ENCODE measurements around the gene CYTH1. TPM values are rescaled to one million over a fixed set of nuclear protein-coding genes. Genes with fewer than 3 reads are reported as not detected.

The CYTH1 gene
- polyA plus RNA-seq, 1 experiment, result 13.7 TPM

DNA sequence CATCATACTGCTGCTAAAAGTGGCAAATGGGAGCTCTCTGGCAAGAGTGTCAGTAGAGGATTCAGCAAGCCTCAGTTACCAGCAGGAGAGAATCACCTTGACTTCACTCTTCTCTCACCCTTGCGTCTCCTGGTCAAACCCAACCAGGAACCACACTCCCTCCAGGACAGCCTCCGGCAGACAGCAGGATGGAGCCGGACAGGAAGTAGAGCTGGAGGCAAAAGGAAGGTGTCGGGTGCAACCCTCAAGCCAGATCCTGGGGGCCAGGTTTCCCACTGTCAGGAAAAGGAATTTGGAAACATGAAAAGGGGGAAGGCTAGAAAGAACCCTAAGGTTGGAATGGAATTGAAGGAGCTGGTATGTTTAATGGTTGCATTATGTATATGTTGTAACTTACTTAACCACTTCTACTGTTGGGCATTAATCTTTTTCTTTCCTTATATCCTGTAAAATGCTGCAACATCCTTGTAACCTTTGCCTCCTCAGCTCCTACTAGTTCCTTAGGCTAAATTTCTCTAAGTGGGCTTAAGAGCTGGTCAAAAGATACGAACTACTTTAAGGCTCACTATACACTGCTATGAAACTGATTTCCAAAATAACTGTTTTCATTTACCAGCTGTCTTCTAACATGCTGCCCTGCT is 40.3 kb downstream of the CYTH1 start:
- DNase-seq (ENCODE audit: low read depth, low spot score), result no peak
- ChIA-PET CTCF (interaction anchor here (0.9 to 1.0 kb wide), 2 partner anchors 26 to 260 kb away, joined by 3 read pairs; no protein-coding TSS in a partner anchor), POLR2A (interaction anchor here (0.6 kb wide), 1 partner anchor 382 kb away, joined by 3 read pairs; the partner anchor contains the start of gene SOCS3)
- TF ChIP-seq, protein P1, sequence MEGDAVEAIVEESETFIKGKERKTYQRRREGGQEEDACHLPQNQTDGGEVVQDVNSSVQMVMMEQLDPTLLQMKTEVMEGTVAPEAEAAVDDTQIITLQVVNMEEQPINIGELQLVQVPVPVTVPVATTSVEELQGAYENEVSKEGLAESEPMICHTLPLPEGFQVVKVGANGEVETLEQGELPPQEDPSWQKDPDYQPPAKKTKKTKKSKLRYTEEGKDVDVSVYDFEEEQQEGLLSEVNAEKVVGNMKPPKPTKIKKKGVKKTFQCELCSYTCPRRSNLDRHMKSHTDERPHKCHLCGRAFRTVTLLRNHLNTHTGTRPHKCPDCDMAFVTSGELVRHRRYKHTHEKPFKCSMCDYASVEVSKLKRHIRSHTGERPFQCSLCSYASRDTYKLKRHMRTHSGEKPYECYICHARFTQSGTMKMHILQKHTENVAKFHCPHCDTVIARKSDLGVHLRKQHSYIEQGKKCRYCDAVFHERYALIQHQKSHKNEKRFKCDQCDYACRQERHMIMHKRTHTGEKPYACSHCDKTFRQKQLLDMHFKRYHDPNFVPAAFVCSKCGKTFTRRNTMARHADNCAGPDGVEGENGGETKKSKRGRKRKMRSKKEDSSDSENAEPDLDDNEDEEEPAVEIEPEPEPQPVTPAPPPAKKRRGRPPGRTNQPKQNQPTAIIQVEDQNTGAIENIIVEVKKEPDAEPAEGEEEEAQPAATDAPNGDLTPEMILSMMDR (IDR thresholded peaks at IDR 0.05; ENCODE audit: low read depth, low read length), result no peak
- no peaks in the 10 kb centered on the region for H3K27me3 ChIP-seq (ENCODE audit: control insufficient read depth, insufficient read depth, low read length)
- H3K9me3 ChIP-seq (ENCODE audit: control insufficient read depth, insufficient read depth, low read length), result no peaks in the 10 kb centered on the region; the same call in 1 of the 2 replicates
- H3K4me3 ChIP-seq (ENCODE audit: low read depth, low read length), result no peak overlapping the region
- no peak overlapping the region for H3K27ac ChIP-seq (ENCODE audit: low read depth, low read length)

DNA sequence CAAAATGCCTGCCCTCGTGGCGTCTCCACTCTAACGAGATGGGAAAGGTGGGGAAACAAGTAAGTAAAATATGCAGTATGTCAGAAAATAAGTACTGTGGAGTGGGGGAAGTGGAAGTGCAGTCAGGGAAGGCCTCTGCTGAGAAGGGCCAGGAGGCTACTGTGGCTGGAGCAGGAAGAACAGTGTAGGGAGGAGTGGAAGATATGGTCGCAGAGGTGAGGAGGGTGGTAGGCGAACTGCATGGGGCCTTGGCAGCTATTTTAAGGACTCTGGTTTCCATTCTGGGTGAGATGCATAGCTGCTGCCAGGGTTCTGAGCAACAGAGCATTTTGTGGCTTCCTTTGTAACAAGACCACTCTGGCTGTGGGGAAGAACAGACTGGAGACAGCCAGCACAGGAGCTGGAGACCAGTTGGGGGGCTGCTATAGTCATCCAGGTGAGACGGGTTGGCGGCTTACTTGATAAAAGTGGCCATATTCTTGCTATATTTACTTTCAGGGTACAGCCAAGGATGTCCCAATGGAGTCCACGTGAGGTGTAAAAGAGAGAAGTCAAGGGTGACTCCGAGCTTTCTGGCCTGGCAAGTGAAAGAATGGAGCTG is 42.6 kb downstream of the CYTH1 start:
- POLR2A ChIA-PET, result no interaction called here
- Histone ChIP-seq H3K4me3 (ENCODE audit: low read depth, low read length) (no peak overlapping the region), H3K27ac (ENCODE audit: low read depth, low read length) (no peak overlapping the region), H3K27me3 (ENCODE audit: control insufficient read depth, insufficient read depth, low read length) (no peaks in the 10 kb centered on the region), H3K9me3 (ENCODE audit: control insufficient read depth, insufficient read depth, low read length) (no peaks in the 10 kb centered on the region; the same call in 1 of the 2 replicates)
- CTCF ChIA-PET, result no interaction called here
- TF ChIP-seq, protein P1 (IDR thresholded peaks at IDR 0.05; ENCODE audit: low read depth, low read length), result no peak
- no peak for DNase-seq (ENCODE audit: low read depth, low spot score)

DNA sequence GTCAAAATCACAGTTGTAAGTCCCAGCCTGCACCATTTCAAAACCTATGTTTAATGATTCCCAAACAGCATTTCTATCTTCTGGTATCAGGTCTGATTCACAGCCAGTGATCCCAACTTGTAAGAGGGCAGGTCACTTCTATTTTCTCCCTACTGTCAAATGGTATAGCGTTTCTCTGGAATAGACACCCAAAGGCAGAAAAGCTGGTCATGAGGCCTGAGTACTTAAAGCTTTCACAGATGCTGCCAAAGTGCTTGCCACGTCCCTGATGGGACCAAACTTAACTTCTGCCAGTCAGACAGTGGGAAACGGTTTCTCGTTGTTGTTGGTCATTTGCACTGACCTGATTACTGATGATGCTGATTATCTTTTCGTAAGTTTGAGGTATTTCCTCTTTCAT is 43.4 kb downstream of the CYTH1 start:
- TF ChIP-seq, protein P1 (IDR thresholded peaks at IDR 0.05; ENCODE audit: low read depth, low read length), result no peak
- no peak overlapping the region for H3K4me3 ChIP-seq (ENCODE audit: low read depth, low read length)
- H3K27ac ChIP-seq (ENCODE audit: low read depth, low read length), result no peak overlapping the region
- no peak for DNase-seq (ENCODE audit: low read depth, low spot score)
- H3K9me3 ChIP-seq (ENCODE audit: control insufficient read depth, insufficient read depth, low read length), result no peaks in the 10 kb centered on the region; the same call in 1 of the 2 replicates
- H3K27me3 ChIP-seq (ENCODE audit: control insufficient read depth, insufficient read depth, low read length), result no peaks in the 10 kb centered on the region
- CTCF ChIA-PET, result no interaction called here
- POLR2A ChIA-PET, result no interaction called here

DNA sequence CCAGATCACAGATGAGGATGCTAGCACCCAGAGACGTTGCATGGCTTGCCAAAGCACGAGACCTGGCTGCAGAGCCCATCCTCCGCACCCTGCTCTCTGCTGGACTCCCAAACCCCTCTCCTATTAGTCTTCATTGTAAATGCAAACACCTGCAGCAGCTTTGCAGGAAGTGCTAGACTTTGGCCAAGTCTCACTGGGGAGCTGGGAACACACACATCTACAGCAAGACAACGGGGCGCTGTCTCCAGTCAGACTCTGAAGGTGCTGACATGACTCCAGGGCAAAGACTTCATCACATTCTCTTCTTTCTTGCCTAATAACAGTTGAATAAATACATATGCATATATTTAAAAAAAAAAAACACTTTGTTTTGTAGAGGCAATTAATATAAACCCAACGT is 43.8 kb downstream of the CYTH1 start:
- H3K9me3 ChIP-seq (ENCODE audit: control insufficient read depth, insufficient read depth, low read length), result no peaks in the 10 kb centered on the region; the same call in 1 of the 2 replicates
- POLR2A ChIA-PET, result no interaction called here
- H3K27me3 ChIP-seq (ENCODE audit: control insufficient read depth, insufficient read depth, low read length), result no peaks in the 10 kb centered on the region
- TF ChIP-seq, protein P1 (IDR thresholded peaks at IDR 0.05; ENCODE audit: low read depth, low read length), result no peak
- DNase-seq (ENCODE audit: low read depth, low spot score), result no peak
- CTCF ChIA-PET, result interaction anchor here (0.8 to 0.9 kb wide), 2 partner anchors 241 to 316 kb away, joined by 3 to 4 read pairs; no protein-coding TSS in a partner anchor
- no peak overlapping the region for H3K27ac ChIP-seq (ENCODE audit: low read depth, low read length)
- H3K4me3 ChIP-seq (ENCODE audit: low read depth, low read length), result no peak overlapping the region

DNA sequence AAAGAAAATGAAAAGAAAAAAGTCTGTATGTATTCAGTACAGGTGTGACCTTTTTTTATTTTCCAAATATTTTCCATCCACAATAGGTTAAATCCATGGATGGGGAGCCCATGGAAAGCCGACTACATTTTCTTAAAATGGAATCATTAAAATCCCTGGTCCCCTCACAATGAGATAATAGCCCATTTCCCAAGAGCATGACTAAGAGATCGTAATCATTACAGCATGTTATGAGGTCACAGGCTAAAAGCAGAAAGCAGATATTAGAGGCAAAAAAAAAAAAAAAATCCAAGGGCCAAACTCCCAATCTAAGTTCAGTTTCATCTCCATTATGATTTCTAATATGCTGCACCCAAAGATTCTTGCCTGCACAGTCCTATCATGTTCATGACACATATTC is 44.7 kb downstream of the CYTH1 start:
- Histone ChIP-seq H3K9me3 (ENCODE audit: control insufficient read depth, insufficient read depth, low read length) (no peaks in the 10 kb centered on the region; the same call in 1 of the 2 replicates), H3K27ac (ENCODE audit: low read depth, low read length) (no peak overlapping the region), H3K27me3 (ENCODE audit: control insufficient read depth, insufficient read depth, low read length) (no peaks in the 10 kb centered on the region), H3K4me3 (ENCODE audit: low read depth, low read length) (no peak overlapping the region)
- TF ChIP-seq, protein P1 (IDR thresholded peaks at IDR 0.05; ENCODE audit: low read depth, low read length), result no peak
- ChIA-PET CTCF (interaction anchor here (0.9 kb wide), 1 partner anchor 240 kb away, joined by 4 read pairs; no protein-coding TSS in a partner anchor), POLR2A (no interaction called here)
- DNase-seq (ENCODE audit: low read depth, low spot score), result peak; percentile 24
